GM21786 (cell line): Measurements from ENCODE around the gene SLC22A16.

Experiments
- ATAC-seq: cut with Tn5 transposase; IDR thresholded peaks from one replicate; pipeline ENCODE4 v1.9.1; 2021; ENCODE audit not compliant: unreplicated experiment

SLC22A16 gene

DNA sequence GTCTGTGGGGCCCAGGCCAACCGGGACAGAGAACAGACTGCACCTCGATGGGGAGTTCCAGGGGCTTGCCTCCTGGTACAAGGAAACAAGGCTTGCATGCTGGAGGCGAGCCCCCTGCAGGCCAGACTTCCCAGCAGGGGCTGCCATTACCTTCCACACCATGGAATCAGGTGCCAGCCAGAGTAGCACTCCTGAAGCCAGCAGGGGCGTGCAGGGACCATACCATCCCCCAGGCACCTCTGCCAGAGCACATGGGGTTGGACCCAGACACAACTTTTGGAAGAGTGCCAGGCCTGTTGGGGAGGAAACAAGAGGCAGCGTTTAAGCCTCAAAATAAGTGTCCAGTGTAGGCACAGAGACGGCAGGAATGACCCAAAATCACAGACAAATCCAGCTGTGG is 67.5 kb downstream of the SLC22A16 start:
- ATAC-seq: no peak

DNA sequence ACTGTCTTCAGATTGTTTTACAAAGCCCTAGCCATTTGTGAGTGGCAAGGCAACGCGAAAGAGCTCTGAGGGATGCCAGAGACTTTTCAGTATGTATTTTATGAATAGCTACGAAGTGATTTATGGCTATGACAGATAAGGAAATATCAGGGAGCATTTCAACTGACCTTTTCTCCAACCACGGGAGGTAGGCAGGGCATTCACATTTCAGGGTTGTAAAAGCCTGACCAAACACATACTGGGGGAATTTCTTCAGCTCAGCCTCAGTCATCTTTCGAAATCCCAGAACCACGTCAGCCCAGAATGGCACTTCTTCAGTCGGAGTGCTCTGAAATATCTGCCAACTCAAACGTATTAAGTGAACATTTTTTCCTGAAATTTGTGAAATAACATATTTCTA is 71.8 kb downstream of the SLC22A16 start:
- no peak for ATAC-seq

DNA sequence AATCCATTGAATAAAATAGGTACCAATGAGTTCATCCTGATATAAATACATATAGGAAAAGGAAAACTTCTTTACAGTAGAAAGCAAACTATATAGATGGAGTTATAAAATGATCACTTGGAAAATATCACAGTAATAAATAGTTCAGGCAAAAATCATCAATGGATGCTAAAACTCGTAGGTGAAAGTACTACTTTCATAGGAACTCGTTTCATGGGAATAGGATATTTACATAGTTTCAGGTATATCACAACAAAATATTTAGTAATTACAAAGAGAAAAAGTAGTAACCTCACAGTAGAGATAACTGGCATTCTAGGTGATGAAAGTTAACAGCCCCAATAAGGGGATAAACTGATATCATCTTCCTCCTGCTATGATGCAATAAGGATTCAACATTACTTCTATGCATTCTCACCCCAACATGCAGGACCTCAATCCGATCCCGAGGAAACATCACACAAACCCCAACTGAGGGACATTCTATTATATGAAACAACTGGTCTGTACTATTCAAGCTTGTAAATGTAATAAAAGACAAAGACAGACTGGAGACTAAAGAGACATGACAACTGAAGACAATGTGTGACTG is 74.7 kb downstream of the SLC22A16 start:
- ATAC-seq: no peak

DNA sequence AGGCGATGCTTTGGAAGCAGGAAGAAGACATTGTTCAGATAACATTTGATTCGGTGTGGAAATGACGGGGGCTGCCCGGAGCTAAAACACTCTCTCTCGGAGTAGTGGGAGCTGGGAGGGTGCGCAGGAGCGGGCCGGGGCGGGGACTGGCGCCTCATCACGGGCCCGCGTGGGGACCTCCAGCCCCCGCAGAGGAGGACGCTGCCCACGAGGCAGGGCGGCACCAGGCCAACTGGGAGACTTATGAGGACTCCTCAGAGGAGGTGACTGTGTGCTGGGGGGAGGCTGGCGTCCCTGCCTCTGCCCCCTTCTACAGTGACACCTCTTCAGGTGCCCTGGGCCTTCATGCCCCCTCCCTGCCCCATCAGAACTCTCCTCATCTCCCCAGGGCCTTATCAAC is 76.2 kb downstream of the SLC22A16 start:
- no peak for ATAC-seq

DNA sequence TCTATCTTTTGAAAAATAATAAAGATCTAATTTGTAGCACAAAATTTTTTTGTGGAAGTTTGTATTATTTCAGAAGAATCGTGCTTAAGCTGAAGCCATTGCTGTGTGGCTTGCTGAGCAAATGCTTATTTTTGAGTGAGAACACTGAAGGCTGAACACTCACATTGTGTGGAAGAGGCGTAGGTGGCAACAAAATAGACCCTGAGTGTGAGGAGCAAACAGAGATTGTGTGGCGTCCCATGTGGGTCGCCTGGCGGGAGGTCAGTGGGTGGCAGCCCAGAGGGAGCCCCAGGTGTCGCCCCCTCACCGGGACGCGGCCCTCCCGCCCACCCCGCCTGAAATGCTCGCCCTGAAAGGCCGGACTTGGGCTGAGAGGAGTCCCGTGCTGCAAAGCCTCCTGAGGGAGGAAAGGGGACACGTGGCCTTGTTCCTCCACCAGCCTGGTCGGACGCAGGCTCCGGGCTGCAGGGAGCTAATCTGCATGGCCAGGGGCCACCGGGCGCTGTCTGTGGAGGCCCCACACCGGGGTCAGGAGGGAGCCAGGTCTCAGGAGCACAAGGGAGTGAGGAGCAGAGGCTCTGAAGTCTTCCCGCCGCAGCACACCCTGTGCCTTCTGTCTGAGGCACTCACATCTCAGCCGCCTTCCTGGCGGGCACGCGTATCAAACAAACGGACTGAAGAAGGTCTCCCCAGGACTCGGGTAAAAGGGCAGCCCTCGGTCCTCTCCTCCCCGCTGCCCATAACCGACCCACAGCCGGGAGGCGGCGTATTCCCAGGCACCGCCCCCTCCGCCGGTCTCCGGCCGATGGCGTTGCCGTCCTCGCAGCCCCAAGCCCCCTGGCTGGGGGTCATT is 77.0 kb downstream of the SLC22A16 start:
- ATAC-seq: no peak

DNA sequence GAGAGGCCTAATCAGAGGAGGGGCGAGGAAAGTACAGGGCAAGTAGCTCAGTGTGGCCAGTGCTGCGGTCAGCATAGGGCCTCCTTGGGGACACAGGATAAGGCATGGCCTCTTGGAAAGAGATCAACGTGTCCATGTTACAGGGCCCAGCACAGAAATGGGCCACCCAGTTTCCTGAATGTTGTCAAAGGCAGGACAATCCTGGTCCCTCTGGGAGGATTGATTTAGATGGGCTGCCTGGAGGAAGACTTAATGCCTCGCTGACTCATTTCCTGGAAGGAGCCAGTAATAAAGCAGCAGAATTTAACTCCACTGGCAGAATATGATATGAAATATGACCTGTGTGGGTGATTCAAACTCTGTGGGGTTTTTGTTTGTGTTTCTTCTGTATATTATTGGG is 77.6 kb downstream of the SLC22A16 start:
- ATAC-seq: no peak

DNA sequence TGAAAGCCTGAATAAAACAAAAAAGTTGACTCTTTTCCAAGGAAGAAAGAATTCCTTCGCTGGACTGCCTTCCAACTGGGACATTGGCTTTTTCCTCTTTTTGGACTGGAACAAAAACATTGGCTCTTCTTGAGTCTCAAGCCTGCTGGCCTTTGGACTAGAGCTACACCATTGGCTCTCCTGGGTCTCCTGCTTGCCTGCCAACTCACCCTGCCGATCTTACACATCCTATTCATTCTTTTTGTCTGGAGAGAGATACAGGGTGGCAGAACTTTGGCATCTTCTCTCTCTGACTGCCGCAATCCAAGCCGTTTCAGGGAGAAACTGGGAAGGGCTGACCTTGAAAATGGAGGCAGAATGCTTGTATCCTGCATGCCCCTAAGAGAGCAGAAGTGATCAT is 81.2 kb downstream of the SLC22A16 start:
- no peak for ATAC-seq

DNA sequence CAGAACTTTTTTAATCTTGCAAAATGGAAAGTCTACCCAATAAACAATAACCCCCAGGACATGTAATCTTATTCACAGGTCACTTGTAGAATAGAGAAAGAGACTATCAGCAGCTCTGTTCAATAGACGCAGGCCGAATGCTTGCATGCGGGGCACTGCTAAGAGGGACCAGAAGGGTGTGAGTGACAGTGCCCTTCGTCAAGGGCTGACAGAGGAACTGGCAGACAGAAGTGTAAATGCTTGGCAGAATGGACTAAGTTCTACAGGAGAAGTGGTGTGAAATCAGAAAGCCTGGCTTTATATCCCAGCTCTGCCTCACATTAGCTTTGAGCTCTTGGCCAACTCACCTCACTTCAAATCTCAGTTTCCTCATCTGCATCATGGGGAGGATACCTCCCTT is 82.0 kb downstream of the SLC22A16 start:
- ATAC-seq: no peak

DNA sequence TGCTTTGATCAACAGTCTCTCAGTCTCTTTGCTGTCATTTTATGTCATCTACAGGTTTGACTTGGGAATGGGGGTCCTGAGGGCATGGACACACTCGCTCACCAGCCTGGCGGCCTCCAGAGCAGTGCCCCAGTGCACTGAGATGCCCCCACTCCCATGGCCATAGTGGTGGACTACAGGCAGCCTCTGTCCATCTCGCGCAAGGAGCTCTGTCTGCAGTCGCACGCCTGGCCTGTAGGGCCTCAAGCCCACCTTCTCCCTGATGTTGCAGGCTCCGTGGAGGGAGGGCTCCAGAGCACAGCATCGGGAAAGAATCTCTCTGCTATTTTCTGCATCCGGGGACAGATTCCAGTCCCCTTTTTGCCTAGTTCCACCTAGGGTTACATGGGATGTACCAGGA is 83.7 kb downstream of the SLC22A16 start:
- ATAC-seq: no peak

DNA sequence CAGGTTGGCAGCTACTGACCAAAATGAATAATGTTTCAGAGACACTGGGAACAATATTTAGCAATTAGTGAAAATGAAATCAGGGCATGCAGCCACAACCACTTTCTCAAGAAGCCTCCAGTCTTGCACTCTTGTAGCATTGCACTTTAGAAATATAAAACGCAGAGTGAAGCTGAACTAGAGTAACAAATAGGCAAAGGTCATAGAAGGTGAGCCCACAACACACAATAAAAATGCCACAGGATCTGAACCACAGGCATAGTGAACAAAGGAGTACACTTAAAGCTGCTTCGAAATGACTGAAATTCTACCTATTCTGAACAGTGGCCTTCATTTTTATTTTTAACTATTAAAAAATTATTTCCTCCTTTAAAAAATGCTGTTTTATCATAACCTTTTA is 86.0 kb downstream of the SLC22A16 start:
- no peak for ATAC-seq

DNA sequence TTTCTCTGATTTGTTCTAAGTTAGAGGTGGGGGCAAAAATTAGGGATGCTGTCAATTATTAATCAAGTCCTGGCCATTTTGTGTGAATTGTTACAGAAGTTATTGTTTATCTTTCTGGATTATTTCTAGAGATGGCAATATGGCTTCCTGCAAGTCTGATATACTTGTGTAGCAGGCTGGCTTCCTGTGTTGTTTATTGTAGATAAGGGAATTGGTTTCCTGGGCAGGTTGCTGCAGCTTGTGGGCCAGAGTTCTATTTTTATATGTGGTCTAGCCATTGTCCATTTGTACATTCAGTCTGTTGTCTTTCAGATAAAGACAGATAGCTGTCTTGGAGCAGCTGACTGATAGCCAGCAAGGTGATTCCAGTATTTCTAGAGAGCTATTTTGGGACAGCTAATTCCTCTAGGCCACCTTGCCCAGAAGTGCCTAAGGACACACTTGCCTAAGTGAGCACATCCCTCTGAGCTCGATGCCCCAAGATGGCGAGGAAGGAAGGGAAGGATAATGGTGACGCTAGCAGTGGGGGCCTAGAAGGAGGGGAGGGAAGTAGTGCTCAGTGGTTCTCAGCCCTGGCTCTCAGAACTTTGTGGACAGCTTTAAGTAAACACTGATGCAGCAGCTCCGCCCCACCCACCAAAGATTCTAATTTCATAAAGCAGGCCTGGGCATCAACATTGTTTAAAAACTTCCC is 86.6 kb downstream of the SLC22A16 start:
- no peak for ATAC-seq

DNA sequence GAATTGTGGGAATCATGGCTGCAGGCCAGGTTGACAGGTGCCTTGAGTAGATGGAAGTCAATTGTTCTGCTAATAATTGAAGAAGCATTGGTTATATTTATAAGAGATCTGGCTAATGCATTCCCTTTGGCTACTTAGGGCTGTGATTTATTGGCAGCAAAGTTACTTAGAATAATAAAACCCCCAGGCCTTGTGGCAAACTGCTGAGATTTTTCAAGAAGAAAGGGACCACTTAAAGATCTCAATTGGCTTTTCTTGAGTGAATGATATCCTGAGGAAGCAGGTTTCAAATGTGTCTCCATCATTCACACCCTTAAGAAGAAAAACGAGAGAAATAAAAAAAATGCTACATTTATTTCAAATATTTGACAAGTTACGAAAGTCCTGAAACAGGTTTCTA is 88.4 kb downstream of the SLC22A16 start:
- ATAC-seq: no peak

DNA sequence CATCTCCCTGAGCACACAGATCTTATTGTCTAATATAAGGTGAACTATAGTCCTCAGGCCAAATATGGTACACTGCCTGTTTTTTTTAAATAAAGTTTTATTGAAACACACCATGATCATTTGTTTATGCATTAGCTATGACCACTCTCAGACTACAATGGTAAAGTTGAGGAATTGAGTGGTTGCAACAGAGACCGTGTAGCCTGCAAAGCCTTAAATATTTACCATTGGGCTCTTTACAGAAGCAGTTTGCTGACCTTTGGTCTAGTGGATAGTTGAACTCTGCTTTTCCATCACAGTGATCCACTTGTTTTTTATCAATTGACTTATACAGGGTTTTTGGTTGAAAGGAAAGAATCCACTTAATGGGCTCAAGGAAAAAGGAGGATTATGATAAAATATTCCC is 91.0 kb downstream of the SLC22A16 start:
- no peak for ATAC-seq

DNA sequence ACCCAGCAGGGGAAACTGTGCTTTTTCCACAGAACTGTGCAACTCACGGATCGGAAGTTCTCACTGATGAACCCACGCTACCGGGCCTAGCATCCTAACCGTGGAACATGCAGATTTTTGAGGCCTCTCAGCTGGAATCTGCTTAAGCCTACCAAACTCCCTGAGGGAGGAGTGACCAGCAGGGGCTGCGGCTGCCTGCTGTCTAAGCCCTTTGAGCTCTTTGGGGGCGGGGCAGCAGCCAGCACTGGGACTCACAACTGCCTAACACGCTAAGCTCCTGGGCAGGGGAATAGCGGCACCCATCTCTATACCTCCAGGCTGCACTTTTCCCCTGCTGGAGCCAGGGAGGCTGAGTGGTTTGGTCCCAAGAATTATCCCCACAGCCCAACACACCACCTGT is 97.9 kb downstream of the SLC22A16 start:
- no peak for ATAC-seq
